Panc1 (cell line): ENCODE data around the gene RIMS1. TPM values are rescaled to one million over a fixed set of nuclear protein-coding genes. Genes with fewer than 3 reads are reported as not detected.

ENCODE experiments used
- ATAC-seq: fragments of 200-7000 bp; cut with Tn5 transposase; 2 replicates; pipeline ENCODE4 v1.9.1; 2020; ENCODE audit warnings: mild to moderate bottlenecking, moderate library complexity
- BruUV-seq: library from RNA; stranded (reverse); fragments of 400-500 nt; replicated peaks from 2 replicates; lab custom pipeline; 2021; lab: Mats Ljungman, UMichigan
- CTCF ChIA-PET: fragments of 300-600 bp; sonication (Branson Sonifier 250); formaldehyde crosslinking; loops from one replicate; lab custom pipeline; 2022; ENCODE audit warnings: antibody characterized with exemption; lab: Charles Lee
- POLR2A ChIA-PET: fragments of 300-600 bp; sonication (Branson Sonifier 250); formaldehyde crosslinking; loops from one replicate; lab custom pipeline; 2022; ENCODE audit warnings: antibody characterized with exemption; lab: Charles Lee
- DNase-seq: peaks from one replicate; pipeline ENCODE4 v3.0.0-alpha.2; 2010; ENCODE audit warnings: low read depth, low spot score
- H3K27ac ChIP-seq: 2 replicates; pipeline ENCODE4 v1.5.1; 2011; ENCODE audit warnings: mild to moderate bottlenecking, low read length, inconsistent platforms
- H3K27me3 ChIP-seq: fragments of 200-500 bp; sonication (Bioruptor generic); 2 replicates; pipeline ENCODE4 v1.6.0; 2014; ENCODE audit warnings: low read length, inconsistent platforms; ENCODE audit not compliant: control insufficient read depth, insufficient read depth
- H3K36me3 ChIP-seq: fragments of 200-500 bp; sonication (Bioruptor generic); 2 replicates; pipeline ENCODE4 v1.5.1; 2014; ENCODE audit warnings: inconsistent platforms, mild to moderate bottlenecking, low read length, moderate library complexity; ENCODE audit not compliant: control insufficient read depth, insufficient read depth
- H3K4me1 ChIP-seq: 2 replicates; pipeline ENCODE4 v1.5.1; 2011; ENCODE audit warnings: inconsistent platforms, mild to moderate bottlenecking, low read length, moderate library complexity; ENCODE audit not compliant: control insufficient read depth, insufficient read depth
- H3K4me3 ChIP-seq, 2 experiments: 2 replicates each; pipeline ENCODE4 v1.5.1; 2011 to 2012; ENCODE audit warnings: low read depth in 2 of 2, low read length in 2 of 2, mild to moderate bottlenecking in 2 of 2, inconsistent platforms in 1 of 2, moderate library complexity in 1 of 2
- H3K9me3 ChIP-seq: fragments of 200-500 bp; sonication (Bioruptor generic); 2 replicates; pipeline ENCODE4 v1.5.1; 2014; ENCODE audit warnings: low read depth, mild to moderate bottlenecking, inconsistent platforms, low read length, moderate library complexity; ENCODE audit not compliant: control insufficient read depth, insufficient read depth
- CTCF ChIP-seq: fragments of 450-650 bp; IDR thresholded peaks from 2 replicates; pipeline ENCODE4 v1.5.1; 2017; ENCODE audit warnings: mild to moderate bottlenecking
- POLR2AphosphoS5 ChIP-seq: IDR thresholded peaks from 2 replicates; pipeline ENCODE4 v1.6.1; 2012; ENCODE audit warnings: mild to moderate bottlenecking, low read depth, low read length, moderate library complexity
- SIN3A ChIP-seq: IDR thresholded peaks from 2 replicates; pipeline ENCODE4 v1.6.1; 2012; ENCODE audit warnings: low read depth, mild to moderate bottlenecking, low read length, moderate library complexity, borderline replicate concordance; ENCODE audit not compliant: insufficient read depth
- TCF7L2 ChIP-seq: IDR thresholded peaks from 2 replicates; pipeline ENCODE4 v1.6.1; 2011; ENCODE audit warnings: mild to moderate bottlenecking, low read depth, low read length, inconsistent platforms
- in situ Hi-C: cut with HindIII; loops from 2 replicates; pipeline ENCODE4 v1.10.0; 2016; ENCODE audit warnings: low sequenced_read_pairs, low pct_unique_long_range_greater_than_20kb
- intact Hi-C: fragments of 100-400 bp; cut with micrococcal nuclease; formaldehyde crosslinking; loops from one replicate; pipeline ENCODE4 v1.10.0; 2022; ENCODE audit not compliant: unreplicated experiment
- total RNA-seq: library from RNA; stranded (reverse); gene quantifications from one replicate; pipeline ENCODE4 v1.2.1, GENCODE V29; 2021; ENCODE audit not compliant: unreplicated experiment
- TF ChIP-seq, protein P1 (sequence below), 2 experiments: IDR thresholded peaks; 2 replicates each; pipeline ENCODE4 v1.6.1; 2011 to 2012; ENCODE audit warnings: low read depth in 2 of 2, control low read depth in 1 of 2, low read length in 1 of 2, mild to moderate bottlenecking in 1 of 2, moderate library complexity in 1 of 2; ENCODE audit not compliant: insufficient read depth in 1 of 2

The RIMS1 gene
- total RNA-seq, 1 experiment from 2014 or later: 0.18 TPM

- in situ Hi-C loops (no loop called here), intact Hi-C loops (no loop called here)
- DNase-seq (no peak), ATAC-seq (no peak)
- BruUV-seq: no TSS peak
- no peak overlapping the region for H3K4me3 ChIP-seq
- no peak for TF ChIP-seq SIN3A
- no peak for TF ChIP-seq CTCF
- TF ChIP-seq, protein P1, sequence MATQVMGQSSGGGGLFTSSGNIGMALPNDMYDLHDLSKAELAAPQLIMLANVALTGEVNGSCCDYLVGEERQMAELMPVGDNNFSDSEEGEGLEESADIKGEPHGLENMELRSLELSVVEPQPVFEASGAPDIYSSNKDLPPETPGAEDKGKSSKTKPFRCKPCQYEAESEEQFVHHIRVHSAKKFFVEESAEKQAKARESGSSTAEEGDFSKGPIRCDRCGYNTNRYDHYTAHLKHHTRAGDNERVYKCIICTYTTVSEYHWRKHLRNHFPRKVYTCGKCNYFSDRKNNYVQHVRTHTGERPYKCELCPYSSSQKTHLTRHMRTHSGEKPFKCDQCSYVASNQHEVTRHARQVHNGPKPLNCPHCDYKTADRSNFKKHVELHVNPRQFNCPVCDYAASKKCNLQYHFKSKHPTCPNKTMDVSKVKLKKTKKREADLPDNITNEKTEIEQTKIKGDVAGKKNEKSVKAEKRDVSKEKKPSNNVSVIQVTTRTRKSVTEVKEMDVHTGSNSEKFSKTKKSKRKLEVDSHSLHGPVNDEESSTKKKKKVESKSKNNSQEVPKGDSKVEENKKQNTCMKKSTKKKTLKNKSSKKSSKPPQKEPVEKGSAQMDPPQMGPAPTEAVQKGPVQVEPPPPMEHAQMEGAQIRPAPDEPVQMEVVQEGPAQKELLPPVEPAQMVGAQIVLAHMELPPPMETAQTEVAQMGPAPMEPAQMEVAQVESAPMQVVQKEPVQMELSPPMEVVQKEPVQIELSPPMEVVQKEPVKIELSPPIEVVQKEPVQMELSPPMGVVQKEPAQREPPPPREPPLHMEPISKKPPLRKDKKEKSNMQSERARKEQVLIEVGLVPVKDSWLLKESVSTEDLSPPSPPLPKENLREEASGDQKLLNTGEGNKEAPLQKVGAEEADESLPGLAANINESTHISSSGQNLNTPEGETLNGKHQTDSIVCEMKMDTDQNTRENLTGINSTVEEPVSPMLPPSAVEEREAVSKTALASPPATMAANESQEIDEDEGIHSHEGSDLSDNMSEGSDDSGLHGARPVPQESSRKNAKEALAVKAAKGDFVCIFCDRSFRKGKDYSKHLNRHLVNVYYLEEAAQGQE (IDR thresholded peaks at IDR 0.05; ENCODE audit: insufficient read depth in 1 of 2, low read depth in 2 of 2, low read length in 1 of 2): no peak
- TF ChIP-seq POLR2AphosphoS5: no peak
- TF ChIP-seq TCF7L2: no peak
- no peak overlapping the region for H3K27ac ChIP-seq
- no peaks in the 10 kb centered on the region for H3K9me3 ChIP-seq
- H3K36me3 ChIP-seq: no peaks in the 10 kb centered on the region
- POLR2A ChIA-PET: no interaction called here
- CTCF ChIA-PET: no interaction called here
- no peaks in the 10 kb centered on the region for H3K4me1 ChIP-seq
- peaks cover 24% of the 10 kb centered on the region for H3K27me3 ChIP-seq
Measured at GRCh38 chr6:72206606-72207005, 320.3 kb downstream of the RIMS1 start.

- H3K4me3 ChIP-seq: no peak overlapping the region
- CTCF ChIA-PET: no interaction called here
Measured at GRCh38 chr6:72212686-72213085, 326.3 kb downstream of the RIMS1 start.

More at GRCh38 chr6:72212686-72213085, 326.3 kb downstream of the RIMS1 start:
- TF ChIP-seq CTCF (no peak), POLR2AphosphoS5 (no peak), TCF7L2 (no peak), SIN3A (no peak)
- TF ChIP-seq, protein P1 (IDR thresholded peaks at IDR 0.05; ENCODE audit: insufficient read depth in 1 of 2, low read depth in 2 of 2, low read length in 1 of 2): no peak
- intact Hi-C loops: no loop called here
- Histone ChIP-seq H3K27ac (no peak overlapping the region), H3K27me3 (peaks cover 14% of the 10 kb centered on the region), H3K4me1 (no peaks in the 10 kb centered on the region), H3K9me3 (no peaks in the 10 kb centered on the region), H3K36me3 (no peaks in the 10 kb centered on the region)
- in situ Hi-C loops: no loop called here
- ATAC-seq: no peak
- POLR2A ChIA-PET: no interaction called here
- BruUV-seq: no TSS peak
- DNase-seq: no peak
